Activated T-cell treated with anti-CD3 and anti-CD28 coated beads, Interleukin-2, amount 50 U/mL, for 1 hour (primary cell): ENCODE results near the gene ATF4.
A peak's percentile ranks its signal among the peaks of the same experiment; 100 is the strongest.
"Not testable (repeated sequence)": the region's sequence is repeated elsewhere in the genome, so short reads cannot be mapped to it uniquely, and the experiment has no call there.

Source experiments
- DNase-seq: peaks from one replicate; pipeline ENCODE4 v3.0.0-alpha.2; 2020

ATF4 gene

DNA sequence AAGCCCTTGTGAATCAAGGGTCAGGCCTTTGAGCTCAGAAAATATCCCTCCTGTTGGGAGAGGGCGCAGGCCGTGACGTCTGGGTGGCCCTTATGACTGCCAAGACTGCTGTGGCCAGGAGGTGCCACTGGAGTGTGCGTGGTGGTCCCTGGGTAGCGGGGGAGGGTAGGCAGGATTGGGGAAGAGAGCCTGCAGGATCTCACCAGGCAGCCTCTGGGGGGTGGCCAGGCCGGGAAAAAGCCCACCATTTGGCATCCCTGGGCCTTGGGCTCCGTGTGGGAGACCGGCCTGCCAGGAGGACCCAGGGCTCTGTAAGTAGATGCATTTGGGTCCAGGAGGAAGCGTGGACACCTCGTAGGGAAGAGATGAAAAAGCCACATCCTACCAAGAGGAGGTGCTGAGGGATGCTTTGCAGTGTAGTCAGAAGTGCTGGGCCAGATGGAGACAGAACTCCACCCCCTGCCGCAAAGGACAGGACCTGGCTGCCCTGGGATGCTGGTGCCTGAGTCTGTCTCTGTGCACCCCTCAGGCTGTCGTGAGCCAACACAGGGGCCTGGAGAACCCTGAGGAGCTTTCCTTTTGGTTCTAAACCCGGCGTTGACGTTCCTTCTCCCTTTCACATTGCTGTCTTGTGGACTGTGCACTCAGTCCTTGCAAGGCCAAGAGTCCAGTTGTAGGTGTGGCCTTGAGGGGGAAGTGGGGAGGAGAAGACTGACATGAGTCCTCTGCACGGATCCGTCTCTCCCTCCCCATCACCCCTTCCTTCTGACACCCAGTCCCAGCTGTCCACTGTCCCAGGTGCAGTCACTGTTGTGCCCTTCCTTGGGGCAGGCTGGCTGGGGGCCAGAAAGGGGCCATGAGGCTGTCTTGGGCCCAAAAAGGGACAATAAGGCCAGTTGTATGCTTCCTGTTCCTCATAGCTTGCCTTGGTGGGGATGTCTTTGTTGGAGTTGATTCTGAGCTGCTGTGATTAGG, 31.0 kb upstream of the ATF4 start:
- no peak for DNase-seq

DNA sequence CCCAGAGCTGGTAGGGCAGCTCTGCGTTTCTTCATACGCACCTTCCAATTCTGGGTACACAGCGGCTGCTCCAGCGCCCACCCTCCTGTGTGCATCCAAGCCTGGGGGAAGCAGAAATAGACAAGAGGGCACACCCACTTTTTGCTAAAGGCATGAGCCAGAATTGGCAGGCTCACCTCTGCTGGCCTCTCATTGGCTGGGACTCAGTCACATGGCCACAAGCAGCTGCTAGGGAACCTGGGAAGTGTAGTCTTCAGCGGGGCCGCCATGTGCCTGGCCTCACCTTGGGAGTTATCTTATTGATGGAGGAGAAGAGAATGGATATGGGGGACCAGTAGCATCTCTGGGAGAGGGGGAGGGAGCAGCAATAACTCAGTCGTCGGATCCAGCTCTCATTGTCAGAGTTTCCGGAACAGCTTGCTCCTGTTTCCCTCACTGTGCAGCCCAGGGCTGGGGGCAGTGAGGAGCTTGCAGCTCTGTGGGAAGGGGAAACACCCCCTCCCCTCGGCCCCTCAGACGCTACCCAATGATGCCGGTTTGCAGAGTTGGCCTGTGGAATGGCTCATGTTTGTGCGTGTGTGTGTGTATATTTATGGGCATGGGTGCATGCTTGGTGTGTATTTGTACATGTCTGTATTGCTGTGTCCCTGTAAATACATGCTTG, 30.1 kb upstream of the ATF4 start:
- peak; percentile 73 for DNase-seq

DNA sequence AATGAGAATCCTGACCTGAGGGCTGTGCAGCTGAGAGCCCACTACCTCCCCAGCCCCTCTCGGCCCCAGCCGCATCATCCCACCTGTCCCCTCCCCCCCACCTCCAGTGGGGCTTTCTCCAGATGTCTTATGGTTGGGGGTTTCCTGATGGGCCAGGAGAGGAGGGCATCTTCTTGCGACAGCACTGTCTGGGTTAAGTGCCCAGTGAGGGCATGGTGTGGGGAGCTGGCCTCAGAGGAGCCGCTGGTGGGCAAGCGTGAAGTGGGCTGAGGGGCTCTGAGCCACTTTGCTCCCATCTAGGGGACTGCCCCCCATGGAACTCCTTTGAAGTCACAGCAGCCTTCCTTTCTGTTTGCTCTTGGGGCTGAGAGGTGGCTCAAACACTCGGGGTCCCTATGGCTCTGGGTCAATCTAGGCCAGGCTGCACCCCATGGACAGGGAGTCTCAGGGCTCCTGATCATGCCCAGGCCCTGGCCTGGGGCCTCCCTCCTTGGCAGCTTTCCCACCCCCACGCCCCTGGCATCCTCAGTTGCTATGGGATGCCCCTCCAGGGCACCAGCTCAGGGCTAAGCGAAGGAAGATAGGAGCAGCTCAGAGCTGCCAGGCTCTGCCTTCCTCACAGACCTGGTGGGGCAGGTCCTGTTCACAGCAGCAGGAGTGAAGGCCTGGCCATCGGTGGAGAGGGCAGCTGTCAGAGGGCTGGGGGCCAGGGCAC, 29.2 kb upstream of the ATF4 start:
- no peak for DNase-seq

DNA sequence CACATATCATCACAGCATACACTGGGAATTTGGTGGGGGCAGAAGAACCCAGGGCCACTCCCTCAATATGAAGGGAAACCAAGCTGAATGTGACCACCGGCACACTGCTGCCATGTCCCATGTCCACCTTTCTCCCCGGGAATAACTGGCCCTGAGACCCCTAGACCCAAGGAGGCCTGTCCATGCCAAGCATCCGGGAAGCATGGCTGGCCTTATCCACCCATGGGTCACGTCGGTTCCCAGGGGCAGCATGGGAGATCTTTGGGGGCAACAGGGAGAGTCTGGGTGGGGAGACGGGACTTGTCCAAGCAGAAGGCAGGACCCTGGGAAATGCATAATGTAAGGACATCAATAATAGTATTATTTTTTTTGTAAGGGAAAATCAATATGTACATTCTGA, 28.7 kb upstream of the ATF4 start:
- no peak for DNase-seq

DNA sequence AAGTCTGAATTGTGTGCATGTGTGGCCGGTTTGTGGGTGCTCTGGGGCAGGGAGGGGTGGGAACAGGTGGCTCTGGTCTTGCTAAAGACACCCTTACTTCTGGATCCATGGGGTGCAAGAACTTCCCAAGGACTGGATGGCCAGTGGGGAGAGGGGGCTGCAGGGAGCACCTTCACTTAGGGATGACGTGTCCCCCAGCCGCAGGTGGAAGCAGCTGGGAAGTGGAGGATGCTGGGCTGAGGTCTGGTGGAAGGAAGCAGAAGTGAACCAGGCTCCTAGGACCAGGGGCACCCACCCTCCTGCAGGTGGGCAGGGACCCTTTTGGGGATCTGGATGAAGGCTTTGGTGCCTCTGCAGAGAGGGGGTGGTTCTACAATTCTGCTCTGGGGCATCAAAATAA, 28.2 kb upstream of the ATF4 start:
- DNase-seq, result no peak

DNA sequence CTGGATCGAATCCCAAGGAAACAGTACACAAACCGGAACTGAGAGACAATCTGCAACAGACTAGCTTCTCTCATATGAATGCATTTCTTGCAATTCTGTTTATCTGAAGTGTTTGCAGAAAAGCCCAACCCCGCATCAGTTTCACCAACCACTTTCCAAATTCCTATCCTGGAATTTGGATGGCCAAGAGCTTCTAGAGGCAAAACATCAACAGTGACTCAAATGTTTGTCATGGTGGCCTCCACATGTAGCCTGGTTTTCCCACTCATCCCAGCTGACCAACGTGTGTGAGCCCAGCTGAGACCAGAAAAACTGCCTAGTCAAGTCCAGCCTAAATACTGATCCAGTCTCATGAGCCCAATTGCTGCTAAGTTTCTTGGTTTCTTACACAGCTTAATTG, 26.6 kb upstream of the ATF4 start:
- DNase-seq, result no peak

DNA sequence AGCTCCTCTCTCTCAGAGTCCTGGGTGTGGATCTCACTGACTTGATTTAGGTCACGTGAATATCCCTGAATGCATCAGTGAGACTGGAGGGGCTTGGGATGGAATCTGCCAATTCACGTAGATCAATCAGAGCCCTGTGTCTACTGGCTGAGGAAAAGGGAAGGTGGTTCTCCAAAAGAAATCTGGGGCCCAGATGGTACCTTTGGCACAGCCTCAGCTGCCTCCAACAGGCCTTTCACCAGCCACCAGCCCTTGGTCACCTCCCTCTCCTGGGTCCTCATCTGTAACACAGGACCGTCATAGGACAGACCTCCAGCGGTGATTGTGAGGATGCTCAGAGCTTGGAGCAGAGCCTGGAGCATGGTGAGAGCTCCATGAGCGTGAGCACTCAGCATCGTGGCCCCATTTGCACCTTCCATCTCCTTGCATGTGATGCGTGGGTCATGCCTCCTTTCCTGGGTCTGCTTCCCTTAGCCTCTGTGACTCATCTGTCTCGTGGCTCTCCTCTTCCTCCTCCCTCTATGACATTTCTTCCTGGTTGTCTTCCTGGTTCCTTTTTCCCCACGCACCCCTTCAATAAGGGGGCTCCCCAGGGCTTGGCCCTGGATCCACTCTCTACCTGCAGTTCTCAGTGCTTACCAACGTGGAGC, 25.8 kb upstream of the ATF4 start:
- DNase-seq, result no peak

DNA sequence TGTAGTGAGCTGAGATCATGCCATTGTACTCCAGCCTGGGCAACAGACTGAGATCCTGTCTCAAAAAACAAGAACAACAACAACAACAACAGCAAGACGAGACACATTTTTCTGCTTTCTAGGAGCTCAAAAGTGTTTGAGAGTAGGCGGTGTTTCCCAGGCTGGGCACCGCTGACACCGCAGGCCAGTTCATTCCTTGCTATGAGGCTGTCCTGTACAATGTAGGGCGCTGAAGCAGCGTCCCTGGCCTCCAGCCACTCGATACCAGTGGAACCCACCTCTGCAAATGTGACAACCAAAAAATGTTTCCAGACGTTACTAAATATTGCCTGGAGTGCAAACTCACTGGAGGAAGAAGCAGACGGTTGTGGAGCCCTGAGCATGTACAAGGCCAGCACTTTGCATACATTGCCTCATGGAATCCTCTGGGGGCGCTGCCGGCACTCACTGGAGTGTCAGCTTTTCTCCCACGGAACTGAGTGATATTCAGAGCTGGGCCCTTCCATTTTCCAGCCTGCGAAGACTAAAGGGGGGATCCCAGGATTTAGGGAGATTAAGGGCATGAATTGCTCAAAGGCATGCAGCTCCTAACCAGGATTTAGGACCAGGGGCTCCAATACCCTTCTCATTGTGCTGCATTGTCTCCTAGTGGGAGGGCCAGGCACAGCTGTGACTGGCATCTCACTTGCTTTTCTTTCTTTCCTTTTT, 24.1 kb upstream of the ATF4 start:
- DNase-seq, result peak; percentile 62

DNA sequence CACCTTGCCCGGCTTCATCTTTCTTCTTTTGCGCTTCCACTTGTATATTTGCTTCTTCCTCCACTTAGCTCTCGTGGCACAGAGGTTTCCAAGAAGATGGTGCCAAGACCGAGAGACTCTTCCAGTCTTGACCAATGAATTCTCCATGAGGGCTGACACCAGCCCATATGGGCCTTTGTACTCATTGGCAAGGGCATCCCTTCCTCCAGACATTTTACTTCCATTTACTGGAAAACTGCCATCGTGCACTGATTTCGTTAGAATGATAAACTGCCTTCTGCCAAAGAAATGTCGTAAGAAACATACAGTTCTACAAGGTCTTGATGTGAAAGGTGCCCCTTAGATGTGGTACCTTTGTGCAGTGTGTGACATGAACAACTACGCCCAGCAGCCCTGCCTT, 22.9 kb upstream of the ATF4 start:
- no peak for DNase-seq

DNA sequence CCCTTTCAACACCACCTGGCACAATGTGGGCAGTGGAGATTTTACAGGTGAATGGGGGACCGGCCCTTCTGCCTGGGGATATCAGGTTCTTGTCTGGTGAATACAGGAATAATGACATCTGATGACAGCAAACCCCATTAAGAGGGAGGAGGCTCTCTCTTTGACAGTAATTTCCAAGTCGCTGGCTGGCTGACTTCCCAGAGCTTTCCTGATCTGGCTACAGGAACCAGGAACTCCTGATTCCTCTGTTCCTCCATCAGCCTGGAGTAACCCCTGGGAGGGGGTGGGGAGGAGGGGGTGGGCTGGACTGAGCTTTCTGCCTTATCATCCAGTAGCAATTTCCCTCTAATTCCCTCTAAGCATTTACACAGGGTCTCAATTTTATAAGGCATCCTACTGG, 22.0 kb upstream of the ATF4 start:
- DNase-seq, result no peak

DNA sequence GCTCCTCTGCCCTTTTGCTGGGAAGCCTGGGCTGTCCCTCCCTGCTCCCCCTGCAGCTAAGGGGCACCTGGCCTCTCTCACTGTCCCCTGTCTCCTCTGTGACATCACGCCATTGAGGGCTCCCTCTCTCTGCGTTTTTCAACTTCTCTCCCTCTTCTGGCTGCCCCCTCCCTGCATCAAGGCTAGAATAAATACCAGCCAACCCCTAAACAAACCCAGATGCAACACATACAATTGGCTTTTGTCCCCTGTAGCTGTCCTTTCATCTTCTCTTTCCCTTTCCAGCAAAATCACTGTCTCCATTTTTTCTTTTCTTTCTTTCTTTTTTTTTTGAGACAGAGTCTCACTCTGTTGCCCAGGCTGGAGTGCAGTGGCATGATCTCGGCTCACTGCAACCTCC, 21.6 kb upstream of the ATF4 start:
- DNase-seq, result no peak

DNA sequence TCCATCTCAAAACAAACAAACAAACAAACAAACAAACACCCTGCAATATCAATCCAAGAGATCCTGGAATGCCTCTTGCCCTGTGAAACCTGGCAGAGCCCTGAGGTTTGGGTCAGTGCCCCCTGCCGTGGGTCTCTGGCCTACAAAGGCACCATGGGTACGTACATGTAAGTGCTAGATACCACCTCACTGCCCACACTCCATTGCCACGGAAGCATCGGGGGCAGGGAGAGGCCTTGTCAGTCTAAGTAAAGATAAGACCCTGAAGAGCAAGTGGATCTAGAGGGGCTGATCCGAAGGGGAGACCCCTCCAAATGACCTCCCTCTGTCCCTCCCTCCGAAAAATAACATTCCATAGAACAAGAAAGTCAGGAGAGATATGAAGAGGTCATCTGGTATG, 20.3 kb upstream of the ATF4 start:
- no peak for DNase-seq

DNA sequence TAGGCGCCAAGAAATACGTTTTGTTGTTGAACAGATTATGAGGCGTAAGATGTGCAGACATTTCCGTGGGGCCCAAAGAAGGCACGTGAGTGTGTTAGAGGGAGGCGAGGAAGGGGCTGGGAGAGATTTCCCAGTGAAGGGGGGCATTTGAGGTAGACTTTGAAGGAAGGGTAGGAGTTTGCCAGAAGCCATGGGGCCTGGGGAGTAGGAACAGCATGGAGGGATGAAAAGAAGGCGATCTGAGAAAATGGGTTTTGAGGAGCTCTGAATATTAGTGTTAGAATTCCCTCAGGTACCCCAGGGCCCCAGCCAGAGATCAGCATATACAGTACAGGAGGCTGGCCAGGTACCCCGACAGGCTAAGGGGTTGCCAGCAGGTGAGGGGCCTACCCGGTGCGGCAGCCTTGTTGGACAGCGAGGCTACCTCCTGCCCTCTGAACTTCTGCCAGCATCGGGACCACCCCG, 18.7 kb upstream of the ATF4 start:
- no peak for DNase-seq

DNA sequence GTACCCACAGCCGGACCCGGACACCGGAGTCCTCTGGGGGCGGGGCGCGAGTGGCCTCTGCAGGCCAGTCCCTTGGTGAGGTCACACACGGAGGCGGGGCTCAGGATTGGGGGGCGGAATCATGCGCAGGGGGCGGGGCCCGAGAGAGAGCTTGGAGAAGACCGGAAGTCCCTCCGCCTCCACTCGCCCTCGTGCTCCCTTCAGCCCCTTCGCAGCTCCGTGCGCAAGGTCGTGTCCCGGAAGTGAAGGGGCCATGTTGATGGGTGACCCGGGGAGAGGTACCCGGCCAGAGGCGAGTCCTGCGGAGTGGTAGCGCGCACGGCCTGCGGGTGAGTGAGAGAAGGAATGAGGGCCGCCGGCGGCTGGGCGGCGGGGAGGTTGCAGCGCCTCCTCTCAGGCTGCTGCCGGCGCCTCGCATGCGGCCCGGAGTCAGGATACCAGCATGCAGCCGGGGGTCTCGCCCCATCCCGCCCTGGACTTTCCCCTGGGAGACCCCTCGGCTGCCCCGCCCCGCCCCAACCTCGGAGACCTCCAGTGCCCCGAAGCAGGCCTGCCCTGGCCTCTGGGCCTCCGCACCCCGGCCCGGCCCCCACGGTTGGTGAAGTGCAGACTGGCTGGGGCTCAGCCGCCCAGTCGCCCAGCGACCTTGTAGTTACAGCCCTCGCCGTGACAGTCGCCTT, 18.1 kb upstream of the ATF4 start, which contains the start of gene MIEF1:
TSS of gene MIEF1 (plus strand) at position 182 of the 680 bp plus-strand sequence. CDS start 9,005 bp downstream, outside the sequence.
- peak; percentile 86 for DNase-seq

DNA sequence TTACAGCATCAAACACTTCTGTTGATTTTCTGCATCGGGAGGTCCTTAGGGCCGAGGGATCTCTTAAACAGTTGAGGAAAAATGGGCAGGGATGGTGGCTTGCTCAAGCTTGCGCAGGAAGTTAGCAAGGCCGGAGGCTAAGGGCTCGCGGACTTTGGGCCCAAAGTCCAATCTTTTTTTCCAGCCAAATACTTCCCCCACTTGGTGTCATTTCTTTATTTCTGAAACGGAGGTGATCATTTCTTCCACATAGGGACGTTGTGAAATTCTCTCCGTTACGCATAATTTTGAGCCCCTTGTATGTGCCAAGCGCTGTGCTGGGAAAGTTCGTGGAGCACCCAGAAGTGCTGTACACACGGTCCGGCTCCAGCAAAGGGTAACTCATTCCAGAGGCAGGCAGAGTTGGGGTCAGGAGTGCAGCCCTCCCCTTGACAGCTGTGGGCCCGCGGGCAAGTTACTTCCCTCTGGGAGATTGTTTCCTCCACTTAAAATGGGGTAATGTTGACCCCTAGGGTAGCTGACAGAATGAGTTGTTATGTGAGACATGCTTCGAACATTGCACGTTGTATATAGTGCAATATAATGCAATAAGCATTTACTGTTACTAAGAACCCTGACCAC, 17.5 kb upstream of the ATF4 start:
- DNase-seq, result no peak

DNA sequence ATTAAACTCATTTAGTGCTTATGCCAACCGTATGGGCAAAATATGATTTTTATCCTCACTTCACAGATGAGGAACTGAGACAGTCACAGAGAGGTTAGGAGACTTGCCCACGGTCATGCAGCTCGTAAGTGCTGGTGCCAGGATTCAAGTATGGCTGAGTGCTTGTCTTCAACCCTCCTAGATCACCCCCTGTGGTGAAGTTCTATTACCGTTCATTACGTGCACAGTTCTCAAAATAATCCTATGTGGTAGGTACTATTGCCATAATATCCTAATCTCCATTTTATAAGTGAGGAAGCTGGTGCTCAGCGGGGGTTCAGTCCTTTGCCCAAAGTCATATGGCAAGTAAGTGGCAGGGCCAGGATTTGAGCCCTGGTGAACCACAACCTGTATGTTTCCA, 16.7 kb upstream of the ATF4 start:
- DNase-seq, result no peak

DNA sequence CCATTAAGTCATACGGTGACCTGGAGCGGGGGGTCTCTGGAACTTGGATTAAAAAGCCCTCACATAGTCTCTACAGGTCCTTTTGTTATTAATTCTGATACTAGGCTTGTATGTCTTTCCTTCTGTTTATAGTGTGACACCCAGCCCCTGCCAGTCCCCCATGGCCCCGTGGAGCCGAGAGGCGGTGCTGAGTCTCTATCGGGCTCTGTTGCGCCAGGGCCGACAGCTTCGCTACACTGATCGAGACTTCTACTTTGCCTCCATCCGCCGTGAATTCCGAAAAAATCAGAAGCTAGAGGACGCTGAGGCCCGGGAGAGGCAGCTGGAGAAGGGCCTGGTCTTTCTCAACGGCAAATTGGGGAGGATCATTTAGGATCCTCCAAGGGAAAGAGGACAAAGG, 16.3 kb upstream of the ATF4 start:
- DNase-seq, result no peak

DNA sequence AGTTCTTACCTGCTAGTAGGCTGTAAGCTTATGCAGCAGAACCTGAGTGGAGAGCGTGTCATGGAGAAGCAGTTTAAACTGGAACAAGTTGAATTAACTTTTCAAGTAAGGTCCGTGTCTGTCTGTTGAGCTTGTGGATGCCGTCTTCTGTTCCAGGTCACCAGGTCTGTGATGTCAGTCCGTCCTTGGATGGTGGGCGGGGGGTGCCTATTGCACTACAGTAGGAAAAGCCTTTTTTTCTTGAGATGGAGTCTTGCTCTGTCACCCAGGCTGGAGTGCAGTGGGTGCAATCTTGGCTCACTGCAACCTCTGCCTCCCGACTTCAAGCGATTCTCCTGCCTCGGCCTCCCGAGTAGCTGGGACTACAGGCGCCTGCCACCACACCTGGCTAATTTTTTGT, 13.3 kb upstream of the ATF4 start:
- not testable (repeated sequence) for DNase-seq

DNA sequence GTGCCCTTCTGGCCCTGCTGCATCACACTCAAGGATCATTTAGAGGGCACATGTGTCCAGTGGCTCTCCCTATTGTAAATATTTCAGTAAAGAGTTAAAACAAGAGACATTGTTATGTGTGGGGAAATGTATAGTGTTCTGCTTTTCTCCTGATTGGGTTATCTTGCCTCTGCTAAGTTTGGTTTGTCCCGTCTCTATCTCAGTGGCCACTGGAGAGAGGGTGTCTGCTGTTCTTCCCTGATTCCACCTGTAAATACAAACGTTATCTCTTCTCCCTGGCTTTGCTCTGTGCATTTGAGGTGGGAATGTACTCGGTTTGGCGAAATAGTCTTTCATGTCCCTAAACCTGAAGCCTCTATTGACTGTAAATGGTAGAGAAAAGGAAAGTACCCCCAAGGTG, 12.0 kb upstream of the ATF4 start:
- no peak for DNase-seq

DNA sequence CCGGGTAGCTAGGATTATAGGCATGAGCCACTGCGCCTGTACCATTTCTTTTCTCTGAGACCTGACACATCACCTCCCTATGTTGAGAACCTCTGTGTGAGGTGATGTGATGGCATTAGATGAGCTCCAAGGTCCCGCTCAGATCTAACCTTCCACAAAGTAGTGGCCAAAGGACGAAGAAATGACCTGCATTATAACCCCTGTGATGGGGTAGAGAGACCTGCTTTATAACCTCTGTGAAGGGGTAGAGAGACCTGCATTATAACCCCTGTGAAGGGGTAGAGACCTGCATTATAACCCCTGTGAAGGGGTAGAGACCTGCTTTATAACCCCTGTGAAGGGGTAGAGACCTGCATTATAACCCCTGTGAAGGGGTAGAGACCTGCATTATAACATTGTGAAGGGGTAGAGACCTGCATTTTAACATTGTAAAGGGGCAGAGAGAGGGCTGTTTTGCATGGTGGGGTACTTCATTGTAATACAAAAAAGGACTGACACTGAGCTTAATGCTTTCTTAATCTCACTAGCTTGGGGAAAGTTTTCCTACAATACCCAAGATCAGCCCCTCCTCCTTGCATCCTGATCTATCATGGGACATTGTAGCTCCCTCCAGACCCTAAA, 9.7 kb upstream of the ATF4 start:
- no peak for DNase-seq

DNA sequence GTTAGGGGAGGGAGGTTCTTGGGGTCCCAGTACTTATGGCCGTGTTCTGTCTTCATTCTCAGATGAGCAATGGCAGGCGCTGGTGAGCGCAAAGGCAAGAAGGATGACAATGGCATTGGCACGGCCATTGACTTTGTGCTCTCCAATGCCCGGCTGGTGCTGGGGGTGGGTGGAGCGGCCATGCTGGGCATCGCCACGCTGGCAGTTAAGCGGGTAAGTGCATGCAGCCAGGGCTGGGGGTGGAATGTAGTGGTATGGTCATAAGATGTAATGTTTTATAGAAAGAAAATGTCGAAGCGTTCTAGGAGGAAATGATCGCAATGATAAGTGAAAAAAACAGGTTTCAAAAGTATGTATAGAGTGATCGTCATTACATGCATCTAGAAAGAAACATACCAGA, 9.1 kb upstream of the ATF4 start:
- no peak for DNase-seq
